NCI-H2196 (cell line): ENCODE data around the gene TRAPPC6A.
A peak's percentile ranks its signal among the peaks of the same experiment; 100 is the strongest.

ENCODE experiments used
- DNase-seq: peaks from one replicate; lab custom pipeline; 2025; ENCODE audit not compliant: unreplicated experiment; lab: John Stamatoyannopoulos, UW

Gene TRAPPC6A

GRCh38 chr19:45177817-45178261 lies at the start of gene TRAPPC6A:
Gene TRAPPC6A (minus strand): TSS chr19:45178237. CDS start chr19:45178218, 19 bp downstream.
- DNase-seq, result no peak

GRCh38 chr19:45224645-45225044 lies 46.6 kb upstream of the TRAPPC6A start:
- no peak for DNase-seq

- no peak for DNase-seq
These were observed 45.8 kb upstream of the TRAPPC6A start for GRCh38 chr19:45223879-45224278.

- no peak for DNase-seq
These were observed 44.7 kb upstream of the TRAPPC6A start for GRCh38 chr19:45222724-45223123.

- no peak for DNase-seq
These were observed 41.1 kb upstream of the TRAPPC6A start for GRCh38 chr19:45218911-45219743.

- DNase-seq, result no peak
These were observed 40.4 kb upstream of the TRAPPC6A start for GRCh38 chr19:45218426-45218825.

GRCh38 chr19:45217957-45218334 lies 39.9 kb upstream of the TRAPPC6A start:
- no peak for DNase-seq

GRCh38 chr19:45217193-45217956 lies 39.3 kb upstream of the TRAPPC6A start:
- DNase-seq, result no peak

- DNase-seq, result no peak
These were observed 38.6 kb upstream of the TRAPPC6A start for GRCh38 chr19:45216667-45217066.

- DNase-seq, result peak; percentile 51
These were observed 37.6 kb upstream of the TRAPPC6A start for GRCh38 chr19:45215391-45216191.

- no peak for DNase-seq
These were observed 35.0 kb upstream of the TRAPPC6A start for GRCh38 chr19:45213031-45213430.

- DNase-seq, result no peak
These were observed 33.8 kb upstream of the TRAPPC6A start for GRCh38 chr19:45211751-45212381.

GRCh38 chr19:45206328-45206727 lies 28.3 kb upstream of the TRAPPC6A start:
- DNase-seq, result no peak

- DNase-seq, result no peak
These were observed 27.8 kb upstream of the TRAPPC6A start for GRCh38 chr19:45205810-45206209.

- no peak for DNase-seq
These were observed 24.6 kb upstream of the TRAPPC6A start for GRCh38 chr19:45202637-45203036.

- no peak for DNase-seq
These were observed 22.5 kb upstream of the TRAPPC6A start for GRCh38 chr19:45200568-45200967.

- DNase-seq, result no peak
These were observed 17.7 kb upstream of the TRAPPC6A start for GRCh38 chr19:45195764-45196163.

- DNase-seq, result no peak
These were observed 13.3 kb upstream of the TRAPPC6A start for GRCh38 chr19:45191375-45191774.

GRCh38 chr19:45189971-45190370 lies 11.9 kb upstream of the TRAPPC6A start:
- DNase-seq, result no peak

- DNase-seq, result peak; percentile 66
These were observed 9.5 kb upstream of the TRAPPC6A start for GRCh38 chr19:45187421-45188100.
